ENCODE data around the gene DHX29.
"Not testable (repeated sequence)": the region's sequence is repeated elsewhere in the genome, so short reads cannot be mapped to it uniquely, and the experiment has no call there.

The DHX29 gene

GRCh38 chr5:55307383-55308253, at the start of gene DHX29, which contains the start of gene MTREX:
Gene DHX29, minus strand, starts transcription at chr5:55307694. Its CDS starts 121 bp downstream, at chr5:55307573.
Gene MTREX, plus strand, starts transcription at chr5:55307989. Its CDS starts 25 bp downstream, at chr5:55308014.
- intact Hi-C loops (cut with DNase I) = loop anchor here (5.0 kb wide), 1 partner anchor 135 kb away; the partner anchor contains the start of gene CDC20B
- DNase-seq = peak; percentile 90 to 99 (median 92)

- DNase-seq = no peak
- intact Hi-C loops (cut with DNase I) = no loop called here
Measured at GRCh38 chr5:55356896-55357295, 49.4 kb upstream of the DHX29 start.

GRCh38 chr5:55350754-55351153, 43.3 kb upstream of the DHX29 start:
- DNase-seq = no peak
- intact Hi-C loops (cut with DNase I) = no loop called here

- intact Hi-C loops (cut with DNase I) = loop anchor here (10.0 kb wide), 1 partner anchor 187 kb away; the partner anchor contains the start of gene PLPP1
- no peak for DNase-seq
Measured at GRCh38 chr5:55347786-55348185, 40.3 kb upstream of the DHX29 start.

- intact Hi-C loops (cut with DNase I) = loop anchor here (2.0 to 10.0 kb wide), 2 partner anchors 189 to 345 kb away; partner anchors contain the start of gene PLPP1
- DNase-seq = no peak
Measured at GRCh38 chr5:55345327-55345726, 37.8 kb upstream of the DHX29 start.

- DNase-seq = peak in 7 of 10 donors; percentile 35 to 88 (median 69)
- intact Hi-C loops (cut with DNase I) = loop anchor here (2.0 to 10.0 kb wide), 2 partner anchors 190 to 346 kb away; partner anchors contain the start of gene PLPP1
Measured at GRCh38 chr5:55344392-55344992, 37.0 kb upstream of the DHX29 start.

- DNase-seq = no peak
- intact Hi-C loops (cut with DNase I) = loop anchor here (2.0 to 10.0 kb wide), 2 partner anchors 191 to 347 kb away; partner anchors contain the start of gene PLPP1
Measured at GRCh38 chr5:55343609-55344008, 36.1 kb upstream of the DHX29 start.

GRCh38 chr5:55343107-55343506, 35.6 kb upstream of the DHX29 start:
- no peak for DNase-seq
- intact Hi-C loops (cut with DNase I) = loop anchor here (10.0 kb wide), 1 partner anchor 192 kb away; the partner anchor contains the start of gene PLPP1

- DNase-seq = no peak
Measured at GRCh38 chr5:55338810-55339243, 31.3 kb upstream of the DHX29 start.

GRCh38 chr5:55338092-55338613, 30.7 kb upstream of the DHX29 start:
- DNase-seq = no peak
- intact Hi-C loops (cut with DNase I) = no loop called here

More at GRCh38 chr5:55338810-55339243, 31.3 kb upstream of the DHX29 start:
- intact Hi-C loops (cut with DNase I) = no loop called here

- no peak for DNase-seq
- intact Hi-C loops (cut with DNase I) = no loop called here
Measured at GRCh38 chr5:55333811-55334210, 26.3 kb upstream of the DHX29 start.

- no peak for DNase-seq
- intact Hi-C loops (cut with DNase I) = no loop called here
Measured at GRCh38 chr5:55333017-55333416, 25.5 kb upstream of the DHX29 start.

GRCh38 chr5:55331321-55331720, 23.8 kb upstream of the DHX29 start:
- no peak for DNase-seq
- intact Hi-C loops (cut with DNase I) = no loop called here

- DNase-seq = no peak
- intact Hi-C loops (cut with DNase I) = loop anchor here (10.0 kb wide), 1 partner anchor 608 kb away; no protein-coding TSS in a partner anchor
Measured at GRCh38 chr5:55327281-55327680, 19.8 kb upstream of the DHX29 start.

GRCh38 chr5:55325621-55326020, 18.1 kb upstream of the DHX29 start:
- intact Hi-C loops (cut with DNase I) = loop anchor here (10.0 kb wide), 1 partner anchor 609 kb away; no protein-coding TSS in a partner anchor
- no peak for DNase-seq

- no peak for DNase-seq
- intact Hi-C loops (cut with DNase I) = loop anchor here (5.0 to 10.0 kb wide), 3 partner anchors 277 to 610 kb away; no protein-coding TSS in a partner anchor
Measured at GRCh38 chr5:55324815-55325418, 17.4 kb upstream of the DHX29 start.

GRCh38 chr5:55324006-55324405, 16.5 kb upstream of the DHX29 start:
- intact Hi-C loops (cut with DNase I) = loop anchor here (5.0 to 10.0 kb wide), 3 partner anchors 278 to 611 kb away; no protein-coding TSS in a partner anchor
- no peak for DNase-seq

- intact Hi-C loops (cut with DNase I) = loop anchor here (5.0 to 10.0 kb wide), 3 partner anchors 282 to 614 kb away; no protein-coding TSS in a partner anchor
- no peak for DNase-seq
Measured at GRCh38 chr5:55320571-55320970, 13.1 kb upstream of the DHX29 start.

- intact Hi-C loops (cut with DNase I) = no loop called here
- no peak for DNase-seq
Measured at GRCh38 chr5:55319491-55319890, 12.0 kb upstream of the DHX29 start.

GRCh38 chr5:55318237-55318636, 10.7 kb upstream of the DHX29 start:
- DNase-seq; intact Hi-C loops (cut with DNase I): not testable (repeated sequence)

Data from posterior cingulate gyrus (tissue), 11 donors.